ENCODE measurements around the gene ZSCAN30. TPM values are rescaled to one million over a fixed set of nuclear protein-coding genes. Genes with fewer than 3 reads are reported as not detected.

Gene ZSCAN30
- total RNA-seq, 1 experiment from 2014 or later: 21.9 TPM

- H3K27me3 Mint-ChIP-seq (ENCODE audit: low read depth): peaks cover 7% of the 10 kb centered on the region; the same call in 1 of the 2 replicates
- DNase-seq (ENCODE audit: low spot score) (no peak), ATAC-seq (no peak)
- ChIA-PET CTCF (no interaction called here), POLR2A (no interaction called here)
- no peak overlapping the region for H3K27ac Mint-ChIP-seq
- peaks cover 19% of the 10 kb centered on the region for H3K36me3 Mint-ChIP-seq
- peaks cover 2% of the 10 kb centered on the region; the same call in 1 of the 2 replicates for H3K4me1 Mint-ChIP-seq
- no peak overlapping the region for H3K4me3 Mint-ChIP-seq
- TF ChIP-seq ELF4 (CRISPR knock-in tag; IDR thresholded peaks at IDR 0.05; ENCODE audit: low read depth): no peak
- no peak for TF ChIP-seq E2F5 (CRISPR knock-in tag; IDR thresholded peaks at IDR 0.05)
- no peak for TF ChIP-seq ATF3 (CRISPR knock-in tag; conservative IDR thresholded peaks at IDR 0.05)
- no peak for TF ChIP-seq ZNF396 (CRISPR knock-in tag; IDR thresholded peaks at IDR 0.05; ENCODE audit: borderline replicate concordance)
- TF ChIP-seq STAT6 (CRISPR knock-in tag; conservative IDR thresholded peaks at IDR 0.05; ENCODE audit: low read depth): no peak
- TF ChIP-seq ZSCAN18 (CRISPR knock-in tag; IDR thresholded peaks at IDR 0.05): no peak
- no peak for TF ChIP-seq USF2 (CRISPR knock-in tag; IDR thresholded peaks at IDR 0.05)
- TF ChIP-seq ZBTB21 (CRISPR knock-in tag; IDR thresholded peaks at IDR 0.05; ENCODE audit: borderline replicate concordance): no peak
- peaks cover 38% of the 10 kb centered on the region for H3K9me3 Mint-ChIP-seq
These were observed 11.1 kb downstream of the ZSCAN30 start for GRCh38 chr18:35278969-35279368.

GRCh38 chr18:35278085-35278484 lies 11.9 kb downstream of the ZSCAN30 start:
- DNase-seq (ENCODE audit: low spot score): no peak
- H3K36me3 Mint-ChIP-seq: peaks cover 15% of the 10 kb centered on the region
- ChIA-PET POLR2A (no interaction called here), CTCF (no interaction called here)
- H3K4me3 Mint-ChIP-seq: no peak overlapping the region
- H3K9me3 Mint-ChIP-seq: peaks cover 45% of the 10 kb centered on the region
- H3K27me3 Mint-ChIP-seq (ENCODE audit: low read depth): peaks cover 11% of the 10 kb centered on the region; the same call in 1 of the 2 replicates
- H3K4me1 Mint-ChIP-seq: peaks cover 2% of the 10 kb centered on the region; the same call in 1 of the 2 replicates
- H3K27ac Mint-ChIP-seq: no peak overlapping the region
- no peak for ATAC-seq
- TF ChIP-seq FOXP4 (CRISPR knock-in tag; IDR thresholded peaks at IDR 0.05): no peak
- TF ChIP-seq ZNF671 (CRISPR knock-in tag; IDR thresholded peaks at IDR 0.05): no peak
- TF ChIP-seq MLX (CRISPR knock-in tag; IDR thresholded peaks at IDR 0.05): no peak
- no peak for TF ChIP-seq ARID4B (CRISPR knock-in tag; IDR thresholded peaks at IDR 0.05; ENCODE audit: borderline replicate concordance)
- TF ChIP-seq ATF6 (CRISPR knock-in tag; IDR thresholded peaks at IDR 0.05): no peak
- no peak for TF ChIP-seq PRDM15 (CRISPR knock-in tag; IDR thresholded peaks at IDR 0.05)
